ENCODE data around the gene MOB2. TPM values are rescaled to one million over a fixed set of nuclear protein-coding genes. Genes with fewer than 3 reads are reported as not detected.
"Not testable (repeated sequence)": the region's sequence is repeated elsewhere in the genome, so short reads cannot be mapped to it uniquely, and the experiment has no call there.

The MOB2 gene
- polyA plus RNA-seq, 1 donor from 2014 or later = 42.0 TPM

DNA sequence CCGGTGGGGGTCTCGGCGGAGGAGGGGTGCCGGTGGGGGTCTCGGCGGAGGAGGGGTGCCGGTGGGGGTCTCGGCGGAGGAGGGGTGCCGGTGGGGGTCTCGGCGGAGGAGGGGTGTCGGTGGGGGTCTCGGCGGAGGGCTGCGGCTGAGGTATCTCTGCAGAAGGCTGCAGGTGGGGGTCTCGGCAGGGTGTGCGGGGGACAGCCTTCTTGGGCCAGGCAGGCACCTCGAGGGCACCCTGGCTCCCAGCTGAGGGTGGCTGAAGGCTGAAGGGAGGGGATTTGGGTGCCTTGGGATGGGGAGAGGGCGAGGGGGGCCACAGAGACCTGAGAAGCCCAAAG, 51.1 kb downstream of the MOB2 start:
- not testable (repeated sequence) for H3K36me3 Mint-ChIP-seq, H3K9me3 Mint-ChIP-seq, H3K4me3 Mint-ChIP-seq, H3K27me3 Mint-ChIP-seq, H3K27ac Mint-ChIP-seq, H3K4me1 Mint-ChIP-seq

DNA sequence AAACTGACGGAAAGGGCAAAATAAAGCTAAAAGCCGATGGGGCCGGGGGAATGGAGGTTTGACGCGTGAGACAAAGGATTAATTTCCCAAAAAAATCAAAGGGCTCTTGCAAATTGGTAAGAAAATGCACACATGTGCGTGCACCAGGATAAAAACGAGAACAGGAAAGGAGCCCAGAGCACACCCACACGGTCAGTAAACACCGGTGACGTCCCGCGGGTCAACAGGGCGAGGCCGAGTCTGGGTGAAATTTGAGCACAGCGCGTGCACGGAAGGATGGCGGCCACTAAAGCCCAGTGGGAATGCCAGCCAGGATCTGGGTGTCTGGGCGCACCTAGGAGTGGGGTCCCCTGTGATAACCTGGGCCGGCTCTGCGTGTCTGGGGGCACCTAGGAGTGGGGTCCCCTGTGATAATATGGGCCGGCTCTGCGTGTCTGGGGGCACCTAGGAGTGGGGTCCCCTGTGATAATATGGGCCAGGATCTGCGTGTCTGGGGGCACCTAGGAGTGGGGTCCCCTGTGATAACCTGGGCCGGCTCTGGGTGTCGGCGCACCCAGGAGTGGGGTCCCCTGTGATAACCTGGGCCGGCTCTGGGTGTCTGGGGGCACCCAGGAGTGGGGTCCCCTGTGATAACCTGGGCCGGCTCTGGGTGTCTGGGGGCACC, 52.5 kb downstream of the MOB2 start:
- Mint-ChIP-seq H3K27ac (no peak overlapping the region), H3K4me3 (peak overlapping the region in 1 of 4 donors; percentile 21), H3K9me3 (no peaks in the 10 kb centered on the region), H3K4me1 (no peaks in the 10 kb centered on the region), H3K36me3 (no peaks in the 10 kb centered on the region), H3K27me3 (peaks cover 3% of the 10 kb centered on the region)

DNA sequence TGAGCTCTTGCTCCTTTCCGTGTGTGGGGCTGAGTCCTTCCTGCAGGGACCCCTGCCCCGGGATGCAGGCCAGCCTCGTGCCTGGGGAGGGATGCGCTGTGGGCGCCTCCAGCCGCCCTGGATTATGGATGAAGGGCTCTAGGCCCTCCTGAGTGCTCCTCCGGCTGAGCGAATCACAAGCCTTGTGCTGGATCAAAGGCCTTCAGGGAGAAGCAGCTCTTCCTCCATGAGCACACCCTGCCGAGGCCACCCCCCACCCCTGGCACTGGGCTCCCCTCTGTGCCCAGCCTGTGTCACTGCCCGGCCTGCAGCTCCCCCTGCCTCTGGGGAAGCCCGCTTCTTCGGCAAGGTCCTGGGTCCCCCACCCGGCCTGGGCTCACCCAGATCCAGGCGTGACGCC, 53.0 kb downstream of the MOB2 start:
- H3K27ac Mint-ChIP-seq = no peak overlapping the region
- no peaks in the 10 kb centered on the region for H3K4me1 Mint-ChIP-seq
- H3K9me3 Mint-ChIP-seq = no peaks in the 10 kb centered on the region
- H3K36me3 Mint-ChIP-seq = no peaks in the 10 kb centered on the region
- no peak overlapping the region for H3K4me3 Mint-ChIP-seq
- H3K27me3 Mint-ChIP-seq = peaks cover 3% of the 10 kb centered on the region

DNA sequence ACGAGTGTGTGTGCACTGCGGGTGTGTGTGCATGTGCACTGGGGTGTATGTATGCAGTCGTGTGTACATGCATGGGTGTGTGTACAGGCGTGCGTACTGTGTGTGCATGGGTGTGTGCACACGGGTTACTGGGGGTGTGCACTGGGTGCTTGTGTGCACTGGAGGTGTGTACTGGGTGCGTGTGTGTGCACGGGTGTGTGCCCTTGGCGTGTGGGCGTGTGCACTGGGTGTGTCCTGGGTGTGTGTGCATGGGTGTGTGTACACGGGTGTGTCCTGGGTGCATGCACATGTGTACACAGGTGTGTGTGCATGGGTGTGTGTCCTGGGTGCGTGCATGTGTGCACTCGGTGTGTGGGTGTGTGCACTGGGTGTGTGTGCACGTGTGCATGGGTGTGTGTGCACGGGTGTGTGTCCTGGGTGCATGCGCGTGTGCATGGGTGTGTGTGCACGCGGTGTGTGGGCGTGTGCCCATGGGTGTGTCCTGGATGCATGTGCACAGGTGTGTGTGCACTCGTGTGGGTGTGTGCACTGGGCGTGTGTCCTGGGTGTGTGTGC, 57.7 kb downstream of the MOB2 start:
- Mint-ChIP-seq H3K4me3 (no peak overlapping the region), H3K36me3 (no peaks in the 10 kb centered on the region), H3K27me3 (peaks cover 1% of the 10 kb centered on the region), H3K9me3 (no peaks in the 10 kb centered on the region), H3K27ac (no peak overlapping the region), H3K4me1 (no peaks in the 10 kb centered on the region)

DNA sequence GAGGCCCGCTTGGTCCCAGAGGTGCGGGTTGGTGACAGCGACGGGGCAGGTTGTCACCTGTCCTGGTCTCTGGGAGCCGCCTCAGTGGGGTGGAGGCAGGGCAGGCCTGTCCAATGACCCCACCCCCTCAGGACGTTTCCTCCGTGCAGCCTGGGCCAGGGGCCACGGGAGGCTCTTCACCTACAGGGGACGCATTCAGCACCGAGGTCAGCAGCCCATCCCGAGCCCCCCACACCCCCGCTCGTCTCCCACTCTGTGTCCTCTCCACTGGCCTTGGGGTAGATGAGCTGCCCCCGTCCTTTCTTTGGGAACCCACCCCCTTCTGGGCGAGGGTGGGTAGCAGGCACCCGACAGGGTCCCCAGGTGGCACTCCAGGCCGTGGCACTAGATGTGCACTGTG, 61.1 kb downstream of the MOB2 start:
- no peak overlapping the region for H3K27ac Mint-ChIP-seq
- H3K9me3 Mint-ChIP-seq = no peaks in the 10 kb centered on the region
- no peaks in the 10 kb centered on the region for H3K27me3 Mint-ChIP-seq
- no peak overlapping the region for H3K4me3 Mint-ChIP-seq
- H3K36me3 Mint-ChIP-seq = no peaks in the 10 kb centered on the region
- H3K4me1 Mint-ChIP-seq = no peaks in the 10 kb centered on the region

DNA sequence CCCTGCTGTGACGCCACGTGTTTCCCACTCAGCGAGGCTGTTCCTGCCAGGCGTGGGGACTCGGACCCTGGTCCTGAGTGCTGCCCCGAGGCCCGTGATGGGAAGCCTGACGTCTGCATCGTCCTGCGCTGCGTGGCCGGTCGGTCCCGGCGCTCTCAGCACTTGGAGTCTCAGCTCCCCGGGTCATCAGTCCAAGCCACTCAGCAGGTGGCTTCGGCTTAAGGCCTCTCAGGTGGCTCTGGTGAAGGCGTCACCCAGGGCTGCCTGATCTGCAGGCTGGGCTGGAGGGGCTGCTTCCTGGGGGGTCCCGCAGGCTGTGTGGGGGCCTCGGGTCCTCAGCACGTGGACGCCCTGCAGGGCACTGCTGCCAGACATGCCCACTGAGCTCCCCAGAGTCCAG, 61.6 kb downstream of the MOB2 start:
- Mint-ChIP-seq H3K4me3 (no peak overlapping the region), H3K27me3 (no peaks in the 10 kb centered on the region), H3K36me3 (no peaks in the 10 kb centered on the region), H3K27ac (no peak overlapping the region), H3K4me1 (no peaks in the 10 kb centered on the region), H3K9me3 (no peaks in the 10 kb centered on the region)

DNA sequence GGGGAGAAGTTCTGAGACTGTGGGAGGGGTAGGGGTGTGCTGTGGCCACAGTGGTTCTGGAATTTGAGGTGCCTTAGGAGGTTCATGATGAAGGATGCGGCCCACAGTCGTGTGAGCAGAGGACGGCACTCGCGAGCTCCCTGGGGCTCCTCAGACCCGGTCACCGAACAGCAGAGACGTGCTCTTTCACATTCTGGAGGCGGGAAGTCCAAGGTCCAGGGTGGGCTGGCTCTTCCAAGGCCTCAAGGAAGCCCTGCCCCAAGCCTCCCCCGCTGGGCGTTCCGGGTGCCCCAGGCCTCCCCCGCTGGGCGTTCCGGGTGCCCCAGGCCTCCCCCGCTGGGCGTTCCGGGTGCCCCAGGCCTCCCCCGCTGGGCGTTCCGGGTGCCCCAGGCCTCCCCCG, 63.2 kb downstream of the MOB2 start:
- not testable (repeated sequence) for H3K36me3 Mint-ChIP-seq, H3K4me1 Mint-ChIP-seq, H3K27me3 Mint-ChIP-seq, H3K27ac Mint-ChIP-seq, H3K9me3 Mint-ChIP-seq
- H3K4me3 Mint-ChIP-seq = peak overlapping the region in 1 of 4 donors; percentile 78

DNA sequence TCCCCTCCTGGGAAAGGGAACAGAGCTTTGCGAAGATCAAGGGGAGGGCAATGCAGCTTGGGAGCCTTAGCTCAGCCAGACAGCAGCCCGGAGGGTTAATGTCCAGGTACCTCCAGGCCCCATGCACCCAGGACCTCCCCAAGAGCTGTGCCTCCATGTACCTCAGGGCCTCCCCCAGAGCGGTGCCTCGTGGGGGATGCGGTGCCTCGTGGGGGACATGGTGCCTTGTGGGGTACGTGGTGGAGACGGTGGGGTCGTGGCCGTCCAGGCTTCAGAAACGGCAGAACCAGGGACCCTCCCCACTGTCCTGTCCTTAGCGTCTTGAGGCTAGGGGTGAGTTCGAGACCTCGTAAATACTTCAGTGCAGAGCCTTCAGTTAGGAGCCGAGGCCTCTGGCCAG, 63.6 kb downstream of the MOB2 start:
- no peak overlapping the region for H3K27ac Mint-ChIP-seq
- peak overlapping the region in 1 of 4 donors; percentile 78 for H3K4me3 Mint-ChIP-seq
- no peaks in the 10 kb centered on the region for H3K27me3 Mint-ChIP-seq
- peaks cover 0 to 2% (median 0%) of the 10 kb centered on the region in 3 donors for H3K9me3 Mint-ChIP-seq
- no peaks in the 10 kb centered on the region for H3K4me1 Mint-ChIP-seq
- H3K36me3 Mint-ChIP-seq = no peaks in the 10 kb centered on the region

DNA sequence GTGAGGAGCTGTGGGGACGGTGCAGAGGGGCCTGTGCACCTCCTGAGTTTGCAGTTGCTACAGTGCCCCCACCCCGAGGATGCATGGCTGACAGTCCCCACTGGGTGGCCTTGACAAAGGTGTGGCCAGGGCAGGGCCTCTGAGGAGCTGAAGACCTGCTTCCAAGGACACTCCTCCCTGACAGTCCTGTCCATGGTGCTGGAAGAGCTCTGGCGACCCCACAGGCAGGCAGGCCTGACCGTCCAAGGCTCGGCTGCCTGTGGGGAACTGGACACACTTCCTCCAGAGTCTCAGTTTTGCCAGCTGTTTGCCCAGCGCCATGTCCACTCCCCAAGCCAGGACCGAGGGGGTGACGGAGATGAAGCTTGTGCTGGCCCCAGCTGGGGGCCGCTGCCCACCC, 64.1 kb downstream of the MOB2 start:
- H3K27me3 Mint-ChIP-seq = no peaks in the 10 kb centered on the region
- no peaks in the 10 kb centered on the region for H3K4me1 Mint-ChIP-seq
- no peaks in the 10 kb centered on the region for H3K36me3 Mint-ChIP-seq

DNA sequence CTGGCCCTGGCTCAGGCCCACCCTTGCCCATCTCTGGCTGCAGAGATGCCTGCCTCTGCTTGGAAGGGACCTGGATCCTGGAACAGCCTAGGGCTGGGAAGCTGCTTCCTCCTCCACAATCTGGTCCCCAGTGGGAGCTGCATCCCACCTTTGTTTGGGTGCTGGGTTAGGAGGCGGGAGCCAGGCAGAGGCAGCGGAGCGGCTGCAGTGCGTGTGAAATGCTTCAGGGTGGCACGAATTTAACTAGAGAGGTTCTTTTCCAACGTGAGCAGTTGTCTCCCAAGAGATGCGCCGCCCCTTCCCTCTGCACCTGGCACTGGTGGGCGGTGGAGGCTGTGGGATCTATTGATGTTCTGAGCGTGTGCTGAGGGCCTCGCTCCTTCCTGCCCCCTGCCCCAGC, 65.3 kb downstream of the MOB2 start:
- Mint-ChIP-seq H3K4me1 (no peaks in the 10 kb centered on the region), H3K9me3 (peaks cover 0 to 4% (median 0%) of the 10 kb centered on the region in 3 donors), H3K27ac (no peak overlapping the region), H3K4me3 (no peak overlapping the region), H3K27me3 (no peaks in the 10 kb centered on the region), H3K36me3 (no peaks in the 10 kb centered on the region)

More for the DNA sequence above, 64.1 kb downstream of the MOB2 start:
- Mint-ChIP-seq H3K9me3 (peaks cover 0 to 2% (median 0%) of the 10 kb centered on the region in 3 donors), H3K27ac (no peak overlapping the region), H3K4me3 (no peak overlapping the region)

DNA sequence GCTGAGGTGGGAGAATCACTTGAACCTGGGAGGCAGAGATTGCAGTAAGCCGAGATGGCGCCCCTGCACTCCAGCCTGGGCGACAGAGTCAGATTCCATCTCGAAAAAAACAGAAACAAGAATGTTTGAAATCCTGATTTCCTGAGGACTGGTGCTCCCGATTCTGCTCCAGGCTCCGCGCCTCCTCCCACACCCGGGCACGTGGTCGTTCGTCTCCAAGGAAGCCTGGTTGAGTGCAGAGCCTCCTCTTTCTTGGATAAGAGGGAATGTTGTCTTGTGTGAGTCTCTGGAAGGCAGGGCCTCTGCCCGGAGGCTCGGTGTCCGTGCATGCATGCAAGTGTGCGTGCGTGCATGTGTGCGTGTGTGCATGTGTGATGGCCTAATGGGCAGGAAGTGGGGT, 66.8 kb downstream of the MOB2 start:
- Mint-ChIP-seq H3K36me3 (no peaks in the 10 kb centered on the region), H3K9me3 (peaks cover 0 to 4% (median 0%) of the 10 kb centered on the region in 3 donors), H3K27me3 (no peaks in the 10 kb centered on the region), H3K4me1 (no peaks in the 10 kb centered on the region), H3K27ac (no peak overlapping the region), H3K4me3 (no peak overlapping the region)

Other genes starting within 250 kb of the MOB2 start
- 32.2 TPM for gene TOLLIP, start 177.1 kb downstream of the MOB2 start, polyA plus RNA-seq
- not detected for gene BRSK2, start 96.8 kb downstream of the MOB2 start, polyA plus RNA-seq
- gene DUSP8, start 85.5 kb upstream of the MOB2 start, polyA plus RNA-seq = 1.2 TPM
- not detected for gene KRTAP5-1, start 98.5 kb upstream of the MOB2 start, polyA plus RNA-seq
- not detected for gene KRTAP5-2, start 111.5 kb upstream of the MOB2 start, polyA plus RNA-seq
- gene KRTAP5-3, start 121.7 kb upstream of the MOB2 start, polyA plus RNA-seq = not detected
- not detected for gene KRTAP5-4, start 135.4 kb upstream of the MOB2 start, polyA plus RNA-seq
- not detected for gene KRTAP5-5, start 143.0 kb upstream of the MOB2 start, polyA plus RNA-seq
- gene KRTAP5-6, start 210.4 kb upstream of the MOB2 start, polyA plus RNA-seq = not detected

Measured in IgD-negative memory B cell (primary cell).